B cell (primary cell): ENCODE results near the gene AGFG2. TPM values are rescaled to one million over a fixed set of nuclear protein-coding genes. Genes with fewer than 3 reads are reported as not detected.

Experiments
- ATAC-seq: fragments of 200-7000 bp; cut with Tn5 transposase; one replicate; pipeline ENCODE4 v1.10.0; 2021; ENCODE audit warnings: low read depth, mild to moderate bottlenecking, moderate number of reproducible peaks, moderate library complexity
- CTCF ChIA-PET: fragments of 350-600 bp; sonication (Branson Sonifier 250); formaldehyde crosslinking; loops from one replicate; lab custom pipeline; 2021; ENCODE audit warnings: antibody characterized with exemption, inconsistent platforms; lab: Charles Lee
- POLR2A ChIA-PET: fragments of 350-600 bp; sonication (Branson Sonifier 250); formaldehyde crosslinking; loops from one replicate; lab custom pipeline; 2021; ENCODE audit warnings: antibody characterized with exemption; lab: Charles Lee
- DNase-seq: peaks from one replicate; pipeline ENCODE4 v3.0.0; 2013
- H2AFZ ChIP-seq: 2 replicates; pipeline ENCODE4 v1.6.1; 2012; ENCODE audit warnings: mild to moderate bottlenecking, low read depth, low read length; ENCODE audit not compliant: insufficient read depth, poor library complexity, severe bottlenecking
- H3K27ac ChIP-seq, 2 donors: 1 replicate in 1 of 2; 2 replicates in 1 of 2; pipeline ENCODE4 v1.5.1; 2012 to 2013; ENCODE audit warnings: low read length in 2 of 2, mild to moderate bottlenecking in 2 of 2, moderate library complexity in 1 of 2
- H3K27me3 ChIP-seq, 4 experiments: fragments of 200-600 bp in 1 of 4; sonication (generic) in 1 of 4; replicated peaks in 1 of 4; 1 replicate in 2 of 4; 2 replicates in 2 of 4; pipeline versions ENCODE4 v1.6.1 to v1.7.0; 2013 to 2016; ENCODE audit warnings: low read length in 3 of 4, mild to moderate bottlenecking in 2 of 4, mixed read lengths in 1 of 4, moderate library complexity in 1 of 4; ENCODE audit not compliant: insufficient read depth in 4 of 4, control insufficient read depth in 3 of 4; ENCODE audit errors: control extremely low read depth in 1 of 4
- H3K36me3 ChIP-seq, 2 experiments: replicated peaks in 1 of 2; 1 replicate in 1 of 2; 2 replicates in 1 of 2; pipeline versions ENCODE4 v1.6.1 to v1.7.1; 2013; ENCODE audit warnings: low read length in 1 of 2; ENCODE audit not compliant: insufficient read depth in 2 of 2, control insufficient read depth in 1 of 2; ENCODE audit errors: control extremely low read depth in 1 of 2, extremely low read depth in 1 of 2
- H3K4me1 ChIP-seq, 2 donors: fragments of 200-600 bp in 1 of 2; sonication (generic) in 1 of 2; 1 replicate in 1 of 2; 2 replicates in 1 of 2; pipeline versions ENCODE4 v1.5.1 to v1.6.1; 2013 to 2017; ENCODE audit warnings: low read length in 2 of 2; ENCODE audit not compliant: control insufficient read depth in 2 of 2, insufficient read depth in 2 of 2
- H3K4me2 ChIP-seq: replicated peaks from 2 replicates; pipeline ENCODE3; 2012; ENCODE audit warnings: mild to moderate bottlenecking, low read depth, low read length; ENCODE audit not compliant: poor library complexity, severe bottlenecking
- H3K4me3 ChIP-seq, 5 experiments: fragments of 200-600 bp in 1 of 5; sonication (generic) in 1 of 5; 1 replicate in 3 of 5; 2 replicates in 2 of 5; pipeline versions ENCODE4 v1.5.1 to v1.7.0; 2011 to 2016; ENCODE audit warnings: low read length in 4 of 5, mild to moderate bottlenecking in 4 of 5, low read depth in 2 of 5, control low read depth in 1 of 5, moderate library complexity in 1 of 5; ENCODE audit not compliant: insufficient read depth in 1 of 5; ENCODE audit errors: control extremely low read depth in 1 of 5, extremely low read depth in 1 of 5
- H3K79me2 ChIP-seq: fragments of 200-600 bp; sonication (generic); one replicate; pipeline ENCODE4 v1.6.0; 2016; ENCODE audit warnings: low read length; ENCODE audit not compliant: control insufficient read depth, insufficient read depth
- H3K9ac ChIP-seq: fragments of 200-600 bp; sonication (generic); 2 replicates; pipeline ENCODE4 v1.6.1; 2017; ENCODE audit warnings: mild to moderate bottlenecking, low read length, moderate library complexity
- H3K9me3 ChIP-seq, 3 donors: one replicate each; pipeline versions ENCODE4 v1.6.1 to v1.7.1; 2013; ENCODE audit warnings: low read length in 2 of 3; ENCODE audit not compliant: control insufficient read depth in 2 of 3, insufficient read depth in 1 of 3; ENCODE audit errors: control extremely low read depth in 1 of 3
- H4K20me1 ChIP-seq: 2 replicates; pipeline ENCODE4 v1.6.0; 2012; ENCODE audit warnings: mild to moderate bottlenecking, low read length; ENCODE audit not compliant: insufficient read depth, control insufficient read depth, poor library complexity, severe bottlenecking
- H3K27ac Mint-ChIP-seq: one replicate; pipeline ENCODE4 v1.8.0; 2021; ENCODE audit warnings: mixed read lengths
- H3K27me3 Mint-ChIP-seq: one replicate; pipeline ENCODE4 v1.8.0; 2021; ENCODE audit warnings: mixed read lengths
- H3K4me1 Mint-ChIP-seq: one replicate; pipeline ENCODE4 v1.8.0; 2021; ENCODE audit warnings: mixed read lengths
- H3K4me3 Mint-ChIP-seq: one replicate; pipeline ENCODE4 v1.8.0; 2021; ENCODE audit warnings: mixed read lengths
- H3K9me3 Mint-ChIP-seq: one replicate; pipeline ENCODE4 v1.8.0; 2022; ENCODE audit warnings: mixed read lengths; ENCODE audit not compliant: insufficient read depth
- EZH2 ChIP-seq: IDR thresholded peaks from 2 replicates; pipeline ENCODE4 v1.6.1; 2012; ENCODE audit warnings: borderline replicate concordance, low read depth, mild to moderate bottlenecking, moderate library complexity, low read length; ENCODE audit not compliant: insufficient read depth, poor library complexity, severe bottlenecking
- WGBS: methylation state at CpG from one replicate; pipeline ENCODE4 v1.1.5; 2013; ENCODE audit warnings: missing lambda C conversion rate; ENCODE audit not compliant: insufficient coverage; 5-methylcytosine and 5-hydroxymethylcytosine counted together
- intact Hi-C: fragments of 100-400 bp; cut with micrococcal nuclease; formaldehyde crosslinking; loops from one replicate; pipeline ENCODE4 v1.10.0; 2022
- polyA plus RNA-seq: library from polyadenylated mRNA; depleted of rRNA; stranded (reverse); fragments of >200 nt; gene quantifications from 2 replicates; pipeline ENCODE4 v1.2.3, GENCODE V29; 2012
- total RNA-seq, 2 donors: library from RNA; stranded (reverse); fragments of 120-200 nt in 1 of 2; gene quantifications; 1 replicate in 1 of 2; 2 replicates in 1 of 2; pipeline versions ENCODE4 v1.2.3 to v1.2.4, GENCODE V29; 2013 to 2022
- TF ChIP-seq, protein P1 (sequence below): fragments of 200-600 bp; IDR thresholded peaks from one replicate; pipeline ENCODE4 v1.8.0; 2022; ENCODE audit warnings: antibody characterized with exemption, mild to moderate bottlenecking

The AGFG2 gene
- total and polyA plus RNA-seq, 2 donors (not counting 1 experiment from before 2014, with no cell fraction given), result 11.0 TPM

DNA sequence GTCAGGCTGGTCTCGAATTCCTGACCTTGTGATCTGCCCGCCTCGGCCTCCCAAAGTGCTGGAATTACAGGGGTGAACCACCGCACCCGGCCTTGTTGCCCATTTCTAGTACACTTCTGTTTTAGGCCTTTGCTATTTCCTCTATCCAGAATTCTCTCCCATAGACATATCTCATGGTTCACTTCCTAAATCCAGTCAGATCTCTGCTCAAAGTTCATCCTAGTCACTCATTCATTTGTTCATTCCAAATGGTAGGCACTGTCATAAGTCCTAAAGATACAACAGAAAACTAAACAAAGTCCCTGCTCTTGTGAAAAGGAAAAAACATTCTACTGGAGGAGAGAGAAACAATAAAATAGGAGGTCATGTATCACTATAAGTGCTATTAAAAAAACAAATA is 71.0 kb downstream of the AGFG2 start:
- TF ChIP-seq EZH2, result no peak
- TF ChIP-seq, protein P1, sequence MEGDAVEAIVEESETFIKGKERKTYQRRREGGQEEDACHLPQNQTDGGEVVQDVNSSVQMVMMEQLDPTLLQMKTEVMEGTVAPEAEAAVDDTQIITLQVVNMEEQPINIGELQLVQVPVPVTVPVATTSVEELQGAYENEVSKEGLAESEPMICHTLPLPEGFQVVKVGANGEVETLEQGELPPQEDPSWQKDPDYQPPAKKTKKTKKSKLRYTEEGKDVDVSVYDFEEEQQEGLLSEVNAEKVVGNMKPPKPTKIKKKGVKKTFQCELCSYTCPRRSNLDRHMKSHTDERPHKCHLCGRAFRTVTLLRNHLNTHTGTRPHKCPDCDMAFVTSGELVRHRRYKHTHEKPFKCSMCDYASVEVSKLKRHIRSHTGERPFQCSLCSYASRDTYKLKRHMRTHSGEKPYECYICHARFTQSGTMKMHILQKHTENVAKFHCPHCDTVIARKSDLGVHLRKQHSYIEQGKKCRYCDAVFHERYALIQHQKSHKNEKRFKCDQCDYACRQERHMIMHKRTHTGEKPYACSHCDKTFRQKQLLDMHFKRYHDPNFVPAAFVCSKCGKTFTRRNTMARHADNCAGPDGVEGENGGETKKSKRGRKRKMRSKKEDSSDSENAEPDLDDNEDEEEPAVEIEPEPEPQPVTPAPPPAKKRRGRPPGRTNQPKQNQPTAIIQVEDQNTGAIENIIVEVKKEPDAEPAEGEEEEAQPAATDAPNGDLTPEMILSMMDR, result no peak
- DNase-seq (no peak), ATAC-seq (no peak)
- 89% methylated on average over 5 of the region's 5 CpGs for WGBS
- intact Hi-C loops, result loop anchor here (10.0 kb wide), 1 partner anchor 525 kb away; the partner anchor contains the start of genes COPS6 and ZNF3
- H3K9me3 Mint-ChIP-seq, result no peaks in the 10 kb centered on the region
- CTCF ChIA-PET, result no interaction called here
- H3K27ac ChIP-seq, result no peak overlapping the region
- H3K27me3 Mint-ChIP-seq, result no peaks in the 10 kb centered on the region
- H2AFZ ChIP-seq, result no peak overlapping the region
- no peak overlapping the region for H3K4me3 ChIP-seq
- H3K9ac ChIP-seq, result no peak overlapping the region
- peaks cover 22 to 29% of the 10 kb centered on the region in 2 donors for H3K4me1 ChIP-seq
- H3K4me2 ChIP-seq, result no peak overlapping the region
- no peaks in the 10 kb centered on the region for H3K27me3 ChIP-seq
- no peaks in the 10 kb centered on the region for H4K20me1 ChIP-seq
- no peaks in the 10 kb centered on the region for H3K9me3 ChIP-seq
- no peaks in the 10 kb centered on the region for H3K79me2 ChIP-seq
- H3K4me3 Mint-ChIP-seq, result peak overlapping the region; percentile 12
- POLR2A ChIA-PET, result interaction anchor here (0.6 kb wide), 1 partner anchor 10 kb away, joined by 3 read pairs; no protein-coding TSS in a partner anchor
- peaks cover 0 to 3% of the 10 kb centered on the region in 2 experiments for H3K36me3 ChIP-seq
- no peak overlapping the region for H3K27ac Mint-ChIP-seq
- H3K4me1 Mint-ChIP-seq, result peaks cover 22% of the 10 kb centered on the region

DNA sequence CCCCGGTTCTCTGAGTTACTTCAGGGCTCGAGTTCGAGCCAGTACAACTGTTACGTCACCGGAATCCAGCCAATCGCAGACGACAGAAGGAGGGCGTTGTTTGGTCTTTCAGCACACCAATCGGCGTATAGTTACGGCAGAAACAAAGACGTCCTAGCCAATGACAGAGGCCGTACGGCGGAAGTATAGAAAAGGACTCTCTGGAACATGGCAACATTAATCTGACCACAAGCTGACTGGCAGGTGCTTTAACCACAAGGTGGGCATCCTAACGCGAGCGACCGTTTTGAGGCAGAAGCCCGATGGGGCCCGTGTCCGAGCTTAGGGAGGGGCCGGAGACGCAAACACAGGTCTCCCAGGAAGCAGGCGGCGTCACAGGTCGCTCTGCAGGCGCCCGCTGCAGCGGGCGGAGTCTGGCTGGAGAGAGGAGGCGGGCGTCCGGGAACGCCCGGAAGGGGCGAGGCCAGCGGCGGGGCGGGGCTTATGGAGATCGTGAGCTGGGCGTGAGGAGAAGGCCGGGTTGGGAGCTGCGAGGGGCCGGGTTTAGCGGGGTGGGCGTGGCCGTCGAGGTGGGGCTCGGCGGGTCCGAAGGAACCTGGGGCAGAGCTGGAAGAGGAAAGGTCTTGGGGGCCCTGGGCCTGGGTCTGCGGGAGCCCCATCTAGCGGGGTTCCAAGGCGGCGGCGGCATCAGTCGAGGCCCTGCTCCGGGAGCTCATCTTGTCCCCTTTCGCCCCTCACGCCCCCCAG is 73.2 kb downstream of the AGFG2 start, which contains the start of gene MOSPD3:
Gene MOSPD3 (plus strand): TSS at position 558 of the 747 bp plus-strand sequence. CDS start 252 bp downstream, outside the sequence.
- Mint-ChIP-seq H3K27me3 (no peaks in the 10 kb centered on the region), H3K4me1 (peaks cover 18% of the 10 kb centered on the region), H3K4me3 (peak within 1 kb of the TSS; percentile 93), H3K27ac (peak within 1 kb of the TSS; percentile 99), H3K9me3 (no peaks in the 10 kb centered on the region)
- no peaks in the 10 kb centered on the region for H4K20me1 ChIP-seq
- peak; percentile 99 for DNase-seq
- under 1% methylated on average over 61 of the region's 61 CpGs for WGBS
- H3K79me2 ChIP-seq, result no peaks in the 10 kb centered on the region
- peak within 1 kb of the TSS; percentile 90 for H2AFZ ChIP-seq
- peak; percentile 91 for ATAC-seq
- intact Hi-C loops, result loop anchor here (1.0 to 10.0 kb wide), 11 partner anchors 8 to 633 kb away; partner anchors contain the start of genes AGFG2, COPS6, FBXO24 and FIS1
- TF ChIP-seq, protein P1, result no peak
- TF ChIP-seq EZH2, result no peak
- H3K27me3 ChIP-seq, result no peaks in the 10 kb centered on the region
- peak within 1 kb of the TSS; percentile 96 for H3K4me2 ChIP-seq
- ChIA-PET POLR2A (interaction anchor here (0.5 to 2.6 kb wide), 10 partner anchors 9 to 508 kb away, joined by 3 to 26 read pairs (median 9); partner anchors contain the start of genes FBXO24, GNB2, LRCH4 and MEPCE), CTCF (interaction anchor here (0.5 to 3.2 kb wide), 18 partner anchors 8 to 511 kb away, joined by 3 to 26 read pairs (median 4); partner anchors contain the start of genes AP4M1, FBXO24, GIGYF1 and MCM7)
- H3K4me1 ChIP-seq, result peaks cover 13 to 19% of the 10 kb centered on the region in 2 donors
- H3K9ac ChIP-seq, result peak within 1 kb of the TSS; percentile 78
- H3K9me3 ChIP-seq, result no peaks in the 10 kb centered on the region
- peaks cover 0 to 3% of the 10 kb centered on the region in 2 experiments for H3K36me3 ChIP-seq
- peak within 1 kb of the TSS; percentile 82 for H3K27ac ChIP-seq
- peak within 1 kb of the TSS; percentile 53 to 93 (median 84) for H3K4me3 ChIP-seq
